ENCODE measurements around the gene SOHLH1.
"Not testable (repeated sequence)": the region's sequence is repeated elsewhere in the genome, so short reads cannot be mapped to it uniquely, and the experiment has no call there.

SOHLH1 gene

DNA sequence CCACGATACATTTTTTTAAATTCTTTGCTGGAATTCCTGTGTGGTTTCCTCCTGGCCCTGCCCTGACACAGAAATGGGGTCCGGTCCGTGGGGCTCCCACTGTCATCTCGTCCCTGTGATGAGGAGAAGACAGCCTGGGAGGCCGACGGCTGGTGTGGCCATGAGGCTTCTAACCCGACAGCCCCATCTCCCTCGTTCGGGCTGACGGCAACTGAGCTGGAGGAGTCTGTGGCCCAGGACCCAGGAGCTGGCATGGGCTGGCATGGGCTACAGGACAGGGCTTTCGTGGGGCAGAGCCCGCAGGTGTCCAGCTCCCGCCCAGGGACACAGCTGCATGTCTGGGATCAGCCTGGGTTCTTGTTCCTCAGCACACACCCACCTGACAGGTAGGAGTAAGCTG lies 22.4 kb downstream of the SOHLH1 start:
- no peak for DNase-seq

DNA sequence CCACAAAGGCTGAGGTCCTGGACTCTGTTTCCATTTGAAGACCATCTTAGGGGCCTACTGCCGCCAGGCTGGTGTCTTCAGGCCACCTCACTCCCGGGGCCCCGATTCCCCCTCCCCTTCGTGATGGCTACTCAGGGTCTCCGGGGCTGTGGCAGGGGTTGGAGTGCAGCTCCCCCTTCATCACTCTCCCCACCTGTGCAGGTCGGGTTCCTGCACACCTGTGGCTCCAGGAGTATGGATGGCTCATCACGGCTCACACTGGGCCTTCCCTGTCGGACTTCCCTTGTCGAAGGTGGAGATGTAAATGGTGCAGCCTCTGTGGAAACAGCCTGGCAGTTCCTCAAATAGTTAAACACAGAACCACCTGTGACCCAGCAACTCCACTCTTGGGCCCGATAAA lies 24.3 kb downstream of the SOHLH1 start:
- no peak for DNase-seq

DNA sequence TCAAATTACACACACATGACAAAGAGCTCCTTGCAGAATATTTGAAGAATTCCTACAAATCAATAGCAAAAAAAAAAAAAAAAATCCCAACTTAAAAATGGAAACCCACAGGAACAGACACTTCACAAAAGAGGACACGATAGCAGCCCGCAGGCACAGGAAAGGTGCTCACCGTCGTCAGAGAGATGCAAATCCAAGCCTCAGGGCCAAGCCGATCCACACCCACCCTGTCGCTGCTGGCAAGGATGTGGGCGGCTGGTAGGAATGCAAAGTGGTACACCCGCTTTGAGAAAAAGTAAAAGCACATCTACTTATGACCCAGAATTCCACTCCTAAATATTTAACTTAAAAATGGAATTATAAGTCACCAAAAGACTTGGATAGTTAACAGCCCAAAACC lies 25.3 kb downstream of the SOHLH1 start:
- no peak for DNase-seq

DNA sequence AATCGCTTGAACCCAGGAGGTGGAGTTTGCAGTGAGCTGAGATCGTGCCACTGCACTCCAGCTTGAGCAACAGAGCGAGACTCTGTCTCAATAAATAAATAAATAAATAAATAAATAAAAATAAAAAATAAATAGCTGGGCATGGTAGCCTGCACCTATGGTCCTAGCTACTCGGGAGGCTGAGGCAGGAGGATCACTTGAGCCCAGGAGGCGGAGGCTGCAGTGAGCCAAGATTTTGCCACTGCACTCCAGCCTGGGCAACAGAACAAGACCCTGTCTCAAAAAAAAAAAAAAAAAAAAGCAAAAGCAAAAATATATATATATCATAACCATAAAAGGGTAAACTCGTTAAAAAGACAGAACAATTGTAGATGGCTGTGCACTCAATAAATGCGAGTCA lies 26.5 kb downstream of the SOHLH1 start:
- not testable (repeated sequence) for DNase-seq

DNA sequence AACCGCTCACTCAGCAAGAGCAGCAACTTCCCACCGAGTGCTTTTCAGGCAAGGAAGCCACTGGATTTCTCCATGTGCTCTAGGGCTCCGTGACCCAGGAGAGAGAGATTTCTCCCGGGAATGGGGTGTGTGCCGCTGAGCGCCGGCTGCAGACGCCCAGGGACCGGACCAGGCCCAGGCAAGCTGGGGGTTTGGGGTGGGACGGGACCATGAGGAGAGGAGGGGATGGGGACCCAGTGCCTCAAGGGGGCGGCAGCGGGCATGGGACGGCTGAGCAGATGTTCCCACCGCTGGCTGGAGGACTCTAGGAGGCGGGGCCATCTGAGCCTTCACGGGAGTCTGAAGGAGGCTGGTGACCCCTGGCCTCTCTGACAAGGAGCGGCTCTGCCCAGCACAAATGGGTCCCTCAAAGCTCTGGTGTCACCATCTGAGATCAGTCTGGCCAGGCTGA lies 27.7 kb downstream of the SOHLH1 start:
- DNase-seq, result no peak

DNA sequence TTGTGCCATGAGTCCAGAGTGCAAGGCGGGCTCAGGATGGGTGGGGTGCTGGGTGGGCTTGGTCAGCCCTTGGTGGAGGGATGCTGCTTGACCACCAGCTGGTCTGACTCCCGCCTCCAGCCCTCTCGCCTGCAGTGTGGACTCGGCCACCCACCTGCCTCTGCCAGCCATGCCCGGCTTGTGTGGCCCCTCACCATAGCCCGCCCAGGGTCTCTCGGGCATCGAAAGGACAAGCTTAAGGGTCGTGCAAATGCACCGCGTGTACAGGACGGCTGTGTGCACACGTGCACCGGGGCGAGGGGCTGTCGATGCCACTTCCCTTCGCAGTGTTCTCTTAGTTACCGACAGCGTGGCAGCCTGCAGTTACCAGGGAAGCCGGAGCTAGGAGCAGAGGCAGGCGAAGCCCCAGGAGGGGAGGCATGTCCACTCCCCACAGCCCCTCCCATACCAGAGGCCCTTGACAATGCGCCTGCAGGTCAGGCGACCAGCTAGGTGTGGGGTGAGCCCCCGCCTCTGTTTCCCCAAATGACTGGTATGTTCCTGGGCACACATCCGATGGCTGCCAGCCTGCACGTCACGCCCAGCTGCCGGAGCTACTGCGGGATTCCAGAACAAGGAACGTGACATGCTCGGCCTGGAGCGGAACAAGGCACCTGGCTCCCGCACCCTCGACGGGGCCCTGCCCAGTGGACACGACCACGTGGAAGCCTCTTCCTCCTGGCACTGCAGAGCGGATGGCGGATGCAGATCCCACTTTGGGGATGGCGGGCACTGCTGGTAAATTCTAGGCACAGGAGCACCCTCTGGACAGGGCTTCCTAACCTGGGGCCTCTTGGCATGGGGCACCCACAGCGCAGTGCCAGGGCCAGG lies 28.3 kb downstream of the SOHLH1 start:
- no peak for DNase-seq

DNA sequence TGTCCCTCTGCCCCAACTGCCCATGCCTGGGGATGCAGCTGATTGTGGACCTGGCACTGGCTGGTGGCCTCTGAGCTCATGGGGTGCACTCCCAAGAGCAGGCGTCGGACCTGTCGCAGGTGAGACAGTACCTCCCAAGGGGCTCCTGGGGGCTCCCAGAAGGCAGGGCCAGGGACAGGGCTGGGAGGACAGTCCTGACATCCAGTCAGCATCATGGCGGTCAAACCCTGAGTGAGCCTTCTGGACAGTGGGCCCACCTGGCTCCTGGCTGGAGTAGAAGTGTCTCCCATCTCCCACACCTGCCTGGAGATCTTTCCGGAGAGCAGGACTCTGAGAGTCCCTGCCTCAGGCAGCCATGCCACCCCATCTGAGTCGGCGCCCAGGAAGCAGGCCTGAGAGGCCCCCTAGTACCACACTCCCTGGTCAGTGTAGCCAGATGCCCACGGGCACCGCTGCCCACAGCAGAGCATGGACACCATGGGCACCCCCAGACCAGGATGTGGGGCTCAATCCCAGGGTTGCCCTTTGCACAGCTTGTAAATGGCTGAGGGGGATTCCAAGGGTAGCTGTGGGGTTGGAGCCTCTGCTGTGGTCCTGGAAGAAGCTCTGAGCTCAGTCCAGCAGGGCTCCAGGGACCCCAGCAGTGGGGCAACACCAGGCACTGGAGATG lies 29.5 kb downstream of the SOHLH1 start:
- DNase-seq, result no peak

DNA sequence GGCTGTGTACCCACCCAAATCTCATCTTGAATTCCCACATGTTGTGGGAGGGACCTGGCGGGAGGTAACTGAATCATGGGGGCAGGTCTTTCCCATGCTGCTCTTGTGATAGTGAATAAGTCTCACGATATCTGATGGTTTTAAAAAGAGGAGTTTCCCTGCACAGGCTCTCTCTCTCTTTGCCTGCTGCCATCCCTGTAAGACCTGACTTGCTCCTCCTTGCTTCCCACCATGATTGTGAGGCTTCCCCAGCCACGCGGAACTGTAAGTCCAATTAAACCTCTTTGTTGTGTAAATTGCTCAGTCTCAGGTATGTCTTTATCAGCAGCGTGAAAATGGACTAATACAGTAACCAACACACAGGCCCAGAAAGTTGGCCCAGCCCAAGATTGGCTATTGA lies 30.3 kb downstream of the SOHLH1 start:
- not testable (repeated sequence) for DNase-seq

DNA sequence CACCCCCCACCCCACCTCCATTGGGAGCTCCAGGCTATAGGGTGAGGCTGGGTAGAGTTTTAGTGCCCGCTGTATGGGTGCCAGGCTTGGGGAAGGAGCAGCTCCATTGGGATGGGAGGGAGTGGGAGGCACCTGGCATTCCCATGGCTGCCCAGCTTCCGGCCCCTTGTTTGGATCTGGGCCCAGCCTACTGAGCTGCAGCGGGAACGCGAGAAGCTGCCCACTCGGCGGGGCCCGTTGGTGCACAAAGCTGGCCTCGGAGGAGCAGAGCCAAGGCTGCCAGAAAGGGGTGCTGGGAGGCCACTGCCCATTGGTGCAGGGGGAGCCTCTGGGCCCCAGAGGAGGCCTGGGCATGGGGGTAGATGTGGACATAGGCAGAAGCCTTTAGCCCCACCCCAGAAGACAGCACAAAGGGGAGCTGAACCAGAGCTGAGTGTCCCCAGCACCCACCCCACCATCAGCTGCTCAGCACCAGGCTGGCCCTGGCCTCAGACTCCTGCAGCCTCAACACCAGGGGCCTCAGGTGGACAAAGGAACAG lies 31.7 kb downstream of the SOHLH1 start:
- no peak for DNase-seq

DNA sequence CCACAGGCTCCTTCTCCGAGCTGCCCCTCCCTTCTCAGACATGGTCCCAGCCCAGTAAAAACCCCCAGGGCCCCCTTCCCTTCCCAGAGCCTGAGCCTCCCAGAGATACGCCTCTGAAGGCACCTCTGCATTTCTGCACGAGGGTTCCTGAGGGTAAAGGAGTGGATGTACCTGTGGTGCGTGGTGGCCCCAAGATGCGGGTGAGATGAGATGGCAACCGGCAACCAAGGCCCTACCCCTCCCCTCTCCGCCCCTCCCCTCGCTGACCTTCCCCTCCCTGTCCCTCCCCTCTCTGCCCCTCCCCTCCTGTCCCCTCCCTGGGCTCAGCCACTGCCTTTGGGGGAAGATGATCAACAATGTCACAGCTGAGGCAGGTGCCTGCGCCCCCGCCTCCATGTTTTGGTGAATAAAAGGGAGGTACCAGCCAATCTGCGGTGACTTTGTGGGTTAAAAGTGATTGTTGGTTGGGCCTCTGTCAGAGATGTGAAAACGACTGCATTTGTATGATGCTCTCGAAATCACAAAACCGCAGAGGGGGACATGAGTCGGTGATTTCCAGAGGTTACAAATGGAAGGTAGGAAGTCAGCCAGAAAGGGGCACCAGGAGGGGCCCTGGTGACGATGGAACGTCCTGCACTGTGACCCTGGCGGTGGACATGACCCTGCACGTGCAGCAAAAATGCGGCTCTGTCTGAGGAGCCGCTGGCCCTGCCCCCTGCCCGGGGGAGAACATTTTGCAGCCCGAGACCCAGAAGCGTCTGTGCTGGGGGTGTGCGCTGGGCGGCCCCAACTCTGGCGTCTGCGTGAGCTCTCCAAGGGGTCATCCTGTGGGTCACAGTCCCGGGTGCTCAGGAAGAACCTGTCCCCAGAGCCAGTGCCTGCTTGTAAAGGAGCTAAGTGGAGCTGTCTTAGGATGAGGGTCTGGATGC lies 32.5 kb downstream of the SOHLH1 start:
- DNase-seq, result no peak

DNA sequence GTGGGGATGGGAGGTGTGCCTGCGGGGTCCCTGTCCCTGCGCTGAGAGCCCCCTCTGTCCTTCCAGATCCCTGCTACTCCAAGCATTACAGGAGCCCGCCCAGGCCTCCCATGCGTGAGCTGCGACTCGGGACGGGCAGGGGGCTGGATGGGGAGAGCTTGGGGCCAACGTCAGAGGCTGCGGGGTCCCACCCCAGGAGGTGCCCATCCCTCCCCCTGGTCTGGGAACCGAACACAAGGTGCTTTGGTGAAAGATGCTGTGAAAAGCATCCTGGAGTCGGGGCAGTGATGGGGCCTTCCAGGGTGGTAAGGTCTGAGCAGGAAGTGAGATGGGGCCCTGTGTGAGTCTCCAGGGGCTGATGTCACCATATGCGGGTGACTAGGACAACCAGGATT lies 33.5 kb downstream of the SOHLH1 start:
- no peak for DNase-seq

DNA sequence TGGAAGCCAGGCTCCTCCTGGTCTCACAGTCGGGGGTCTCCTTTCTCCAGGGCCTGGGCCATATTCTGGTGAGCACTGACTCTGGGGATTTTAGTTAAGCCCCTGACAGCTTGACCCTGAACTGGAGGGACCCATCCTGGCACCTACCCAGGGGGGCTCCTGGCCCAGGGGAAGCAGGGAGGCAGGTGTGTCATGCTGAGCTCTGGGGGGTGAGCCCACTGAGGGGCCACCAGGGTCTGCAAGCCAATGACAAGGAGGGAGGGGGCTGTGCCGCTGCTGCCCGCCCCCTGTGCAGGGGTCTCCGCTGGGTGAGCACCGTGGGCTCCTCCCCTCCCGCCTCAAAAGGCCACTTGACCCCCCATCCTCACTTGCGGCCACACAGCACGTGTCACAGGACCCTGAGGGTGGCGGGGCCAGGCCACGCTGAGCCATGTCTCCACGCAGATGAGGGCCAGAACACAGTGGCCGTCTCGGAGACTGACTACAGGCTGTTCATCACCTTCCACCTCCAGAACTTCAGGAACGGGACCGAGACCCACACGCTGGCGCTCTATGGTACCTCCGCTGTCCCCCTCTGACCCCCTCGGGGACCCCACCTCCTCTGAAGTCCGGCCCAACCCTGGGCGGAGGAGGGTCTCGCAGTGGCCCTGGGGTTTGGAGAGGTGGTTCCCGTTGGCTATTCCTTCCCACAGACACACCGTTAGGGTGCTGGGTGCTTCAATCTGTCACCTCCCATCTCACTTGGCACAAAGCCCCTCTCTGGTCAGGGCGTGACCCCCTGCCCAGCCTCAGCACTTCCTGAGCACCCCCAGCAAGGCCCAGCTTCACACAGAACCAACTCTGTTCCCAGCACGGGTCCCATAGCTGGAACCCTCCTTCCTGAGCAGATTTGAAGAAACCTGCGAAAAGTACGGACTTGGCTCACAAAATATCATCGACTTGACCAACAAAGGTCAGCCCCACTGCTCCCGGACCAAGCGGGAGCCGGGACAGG lies 34.2 kb downstream of the SOHLH1 start:
- DNase-seq, result no peak

DNA sequence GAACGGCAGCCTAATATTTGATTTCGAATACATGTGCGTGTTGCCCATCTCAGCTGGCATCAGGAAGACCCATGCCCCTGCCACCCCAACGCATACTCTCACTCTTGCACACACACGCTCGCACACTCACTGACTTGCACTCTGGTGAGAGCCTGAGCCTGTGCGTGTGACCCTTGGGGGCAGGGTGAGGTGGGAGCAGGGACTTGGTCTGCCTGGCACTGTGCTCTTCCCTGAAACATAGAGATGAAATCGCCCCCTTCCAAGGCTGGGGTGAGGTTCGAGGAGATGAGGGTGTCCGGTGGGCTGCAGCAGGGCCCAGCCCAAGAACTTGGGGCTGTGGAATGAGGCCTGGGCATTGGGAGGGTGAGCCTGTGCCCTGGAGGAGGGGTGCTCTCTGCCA lies 35.0 kb downstream of the SOHLH1 start:
- no peak for DNase-seq

DNA sequence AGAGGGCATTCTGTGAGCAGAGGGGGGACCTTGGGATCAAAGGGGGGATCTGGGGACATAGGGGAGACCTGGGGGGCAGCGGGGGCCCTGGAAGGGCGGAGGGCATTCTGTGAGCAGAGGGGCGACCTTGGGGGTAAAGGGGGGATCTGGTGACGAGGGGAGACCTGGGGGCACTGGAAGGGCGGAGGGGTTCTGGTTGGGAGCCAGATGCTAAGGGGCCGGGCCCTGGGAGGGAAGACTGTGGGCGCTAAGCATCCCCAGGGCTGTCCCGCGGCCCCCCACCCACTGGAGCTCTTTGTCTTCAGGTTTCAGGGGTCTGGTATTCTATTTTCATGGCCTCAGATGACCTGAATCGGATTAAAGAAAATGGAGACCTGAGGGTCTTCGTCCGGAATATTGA lies 35.4 kb downstream of the SOHLH1 start:
- DNase-seq, result no peak

DNA sequence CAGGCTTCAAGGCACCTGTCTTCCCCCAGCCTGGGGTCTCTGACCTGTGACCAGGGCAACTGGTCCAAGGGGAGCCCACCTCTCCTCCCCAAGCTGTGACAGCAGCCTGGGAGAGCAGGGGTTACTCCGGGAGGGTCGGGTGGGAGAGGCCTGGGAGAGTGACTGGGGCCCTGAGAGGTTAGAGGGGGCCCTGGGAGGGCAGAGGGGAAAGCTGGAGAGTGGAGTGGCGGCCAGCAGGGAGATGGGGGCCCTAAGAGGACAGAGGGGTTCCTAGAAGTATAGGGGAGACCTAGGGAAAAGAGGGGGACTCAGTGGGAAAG lies 35.9 kb downstream of the SOHLH1 start:
- no peak for DNase-seq

DNA sequence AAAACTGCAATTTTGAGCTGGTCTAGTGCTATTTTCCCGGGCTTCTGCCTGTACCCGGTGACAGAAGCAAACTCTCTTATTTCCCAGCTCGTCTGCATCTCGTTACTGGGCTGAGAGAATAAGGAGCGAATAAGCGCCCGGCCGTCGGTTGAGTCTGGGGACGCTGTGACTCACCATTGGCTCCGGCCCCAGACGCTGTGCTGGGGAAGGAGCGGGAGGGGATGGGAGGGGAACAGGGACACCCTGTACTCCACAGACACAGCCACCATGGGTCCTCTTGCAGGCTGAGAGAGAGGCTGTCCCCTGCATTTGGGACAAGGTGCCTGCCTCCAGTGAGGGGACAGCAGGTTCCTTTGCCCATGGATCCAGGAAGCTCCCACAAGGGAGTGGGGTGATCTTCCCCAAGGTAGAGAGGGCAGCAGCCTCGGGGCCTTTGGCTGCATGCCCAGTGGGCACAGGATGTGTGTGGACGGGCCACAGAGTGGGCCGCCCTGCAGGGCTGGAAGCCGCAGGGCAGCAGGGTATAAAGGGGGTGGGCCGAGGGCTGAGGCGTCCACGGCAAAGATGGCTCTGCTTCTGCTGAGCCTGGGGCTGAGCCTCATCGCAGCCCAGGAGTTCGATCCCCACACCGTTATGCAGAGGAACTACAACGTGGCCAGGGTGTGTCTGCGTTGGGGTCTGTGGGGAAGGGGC lies 36.4 kb downstream of the SOHLH1 start, which contains the start of gene LCN9:
TSS of gene LCN9 (plus strand) at position 552 of the 693 bp plus-strand sequence. CDS start at position 565, 13 bp downstream.
- DNase-seq, result no peak

DNA sequence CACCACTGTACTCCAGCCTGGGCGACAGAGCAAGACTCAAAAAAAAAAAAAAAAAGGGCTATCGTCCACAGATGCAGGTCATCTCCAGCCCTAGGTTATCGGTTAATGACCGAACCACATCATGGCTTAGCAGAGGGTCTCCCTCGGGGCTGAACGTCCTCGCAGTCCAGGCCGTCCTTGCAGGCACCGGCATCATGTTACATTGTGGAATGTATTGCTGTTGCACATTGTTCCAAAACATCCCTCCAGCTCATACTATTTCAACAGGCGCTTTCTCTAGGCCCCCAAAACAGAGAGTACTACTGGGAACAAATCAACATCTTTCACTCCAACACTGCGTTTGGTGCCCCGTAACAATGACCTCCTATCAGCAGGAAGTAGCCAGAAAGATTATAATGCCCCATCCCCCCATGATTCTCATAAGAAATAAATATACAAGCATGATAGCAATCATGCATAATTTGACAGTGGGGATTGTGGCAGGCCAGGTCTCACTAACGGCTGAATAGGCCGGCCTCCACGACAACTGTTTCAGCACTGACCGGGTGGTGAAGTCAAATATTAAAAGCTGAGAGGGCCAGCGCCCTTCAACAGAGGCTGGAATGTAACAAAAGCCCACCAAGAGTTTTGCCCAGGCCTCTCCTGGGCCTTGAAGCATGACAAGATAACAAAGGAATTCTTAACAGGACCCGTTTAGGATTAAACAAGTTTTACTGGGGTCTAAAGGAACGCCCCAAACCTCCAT lies 37.3 kb downstream of the SOHLH1 start:
- no peak for DNase-seq

DNA sequence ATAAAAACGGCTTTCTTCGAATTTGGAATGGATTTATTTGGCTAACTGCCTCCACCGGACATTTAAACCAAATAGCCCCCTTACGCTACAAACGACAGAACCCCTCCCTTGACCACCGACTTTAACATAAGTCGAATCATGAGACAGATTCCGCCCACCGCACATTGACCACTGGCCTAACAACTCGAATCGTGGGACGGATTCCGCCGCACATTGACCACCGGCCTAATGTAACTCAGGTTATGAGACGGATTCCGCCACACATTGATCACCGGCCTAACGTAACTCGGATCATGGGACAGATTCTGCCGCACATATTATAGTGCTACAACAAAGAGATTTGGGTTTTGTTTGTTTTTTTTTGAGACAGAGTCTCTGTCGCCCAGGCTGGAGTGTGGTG lies 38.9 kb downstream of the SOHLH1 start:
- no peak for DNase-seq

DNA sequence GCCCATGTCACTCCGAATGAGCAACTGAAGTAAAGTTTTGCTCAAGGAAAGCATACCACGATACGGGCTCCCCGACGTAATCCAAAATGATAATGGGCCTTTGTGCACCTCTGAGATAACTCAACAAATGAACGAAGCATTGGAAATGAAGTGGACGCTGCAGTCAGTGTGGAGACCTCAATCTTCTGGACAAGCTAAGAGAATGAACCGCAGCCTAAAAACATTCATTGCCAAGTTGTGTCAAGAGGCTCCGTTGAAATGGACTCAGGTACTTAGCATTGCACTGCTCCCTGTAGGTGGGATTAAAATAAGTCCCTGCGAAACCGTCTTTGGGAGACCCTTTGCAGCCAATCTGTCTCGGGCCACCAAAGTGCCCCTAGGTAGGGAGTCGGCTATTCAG lies 40.0 kb downstream of the SOHLH1 start:
- DNase-seq, result no peak

DNA sequence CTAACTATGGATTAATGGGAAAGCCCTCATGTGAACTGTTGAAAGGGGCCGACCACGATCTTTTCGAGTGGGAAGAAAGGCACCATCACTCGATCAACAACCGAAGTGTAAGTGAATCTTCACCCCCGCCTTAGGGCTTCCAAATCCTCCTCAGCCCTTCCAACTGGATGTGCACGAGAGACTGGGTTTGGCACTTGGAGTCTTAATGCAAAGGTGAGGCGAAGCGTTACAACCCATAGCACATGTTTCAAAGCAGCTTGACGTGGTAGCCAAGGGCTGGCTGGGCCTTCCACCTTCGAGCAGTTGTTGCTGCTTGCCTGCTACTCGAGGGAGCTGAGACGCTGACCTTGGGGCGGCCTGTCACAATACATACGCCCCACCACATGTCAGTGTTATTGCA lies 41.9 kb downstream of the SOHLH1 start:
- DNase-seq, result no peak
